PFSK-1 (cell line): Measurements from ENCODE around the gene UBE2I.

ENCODE experiments used
- FOXP2 ChIP-seq: optimal IDR thresholded peaks from 2 replicates; pipeline ENCODE3; 2011; ENCODE audit warnings: borderline replicate concordance, control low read depth, inconsistent platforms; ENCODE audit not compliant: insufficient read depth; ENCODE audit errors: extremely low read length, extremely low read depth
- POLR2AphosphoS5 ChIP-seq: IDR thresholded peaks from 2 replicates; pipeline ENCODE4 v1.6.1; 2012; ENCODE audit warnings: low read depth, mild to moderate bottlenecking, control low read depth, low read length, moderate library complexity
- REST ChIP-seq, 2 experiments: IDR thresholded peaks; 2 replicates each; pipeline versions ENCODE4 v1.6.1 to v1.8.0; 2011 to 2012; ENCODE audit warnings: low read depth in 2 of 2, low read length in 2 of 2, control low read depth in 1 of 2, inconsistent platforms in 1 of 2, mild to moderate bottlenecking in 1 of 2, moderate library complexity in 1 of 2; ENCODE audit not compliant: insufficient read depth in 1 of 2
- SIN3A ChIP-seq: IDR thresholded peaks from 2 replicates; pipeline ENCODE4 v1.6.1; 2012; ENCODE audit warnings: mild to moderate bottlenecking, low read length, moderate library complexity, borderline replicate concordance; ENCODE audit not compliant: insufficient read depth
- TAF1 ChIP-seq: IDR thresholded peaks from 2 replicates; pipeline ENCODE4 v1.6.1; 2012; ENCODE audit warnings: low read length, control low read depth, borderline replicate concordance; ENCODE audit not compliant: insufficient read depth

GRCh38 chr16:1347286-1347855, 37.9 kb downstream of the UBE2I start:
- TF ChIP-seq TAF1 (no peak), REST (IDR thresholded peaks at IDR 0.05; ENCODE audit: insufficient read depth in 1 of 2, low read depth in 2 of 2, low read length in 2 of 2) (no peak), POLR2AphosphoS5 (no peak), SIN3A (no peak), FOXP2 (no peak)
